Measurements from ENCODE around the gene PTBP1.

DNA sequence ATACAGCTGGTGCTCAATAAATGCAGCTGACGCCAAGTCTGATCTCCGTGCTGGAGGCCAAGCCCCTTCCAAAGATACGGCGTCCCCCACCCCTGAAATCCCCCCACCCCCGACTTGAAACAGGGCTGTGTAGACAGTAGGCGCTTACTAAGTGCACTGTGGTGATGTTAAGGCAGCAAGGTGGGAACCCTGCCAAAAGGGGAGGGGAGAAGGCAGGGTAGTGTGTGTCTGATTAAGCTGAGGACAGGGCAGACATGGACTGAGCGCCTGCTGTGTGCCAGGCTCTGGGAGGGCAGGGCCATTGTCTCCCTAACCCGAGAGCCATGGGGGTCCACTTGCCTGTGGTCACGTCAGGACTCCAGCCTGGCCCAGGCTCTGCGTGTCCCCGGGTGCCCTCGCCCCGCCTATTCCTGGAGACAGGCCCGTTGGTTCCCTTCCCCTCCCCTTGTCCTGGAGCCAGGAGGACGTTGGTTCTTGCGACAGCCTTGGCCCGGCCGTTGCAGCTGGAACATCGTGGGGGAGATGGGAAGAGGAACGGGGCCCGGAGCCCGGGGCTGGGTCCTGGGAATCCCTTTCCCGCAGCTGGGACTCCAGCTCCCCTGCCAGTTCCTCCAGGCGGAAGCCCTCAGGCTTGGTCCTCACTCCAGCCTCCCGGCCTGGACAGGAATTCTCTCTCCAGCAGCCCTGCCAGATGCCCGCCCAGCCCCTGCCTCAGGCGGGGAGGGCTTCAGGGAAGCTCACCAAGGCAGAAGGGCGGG lies 53.1 kb downstream of the PTBP1 start:
- TF ChIP-seq, protein P1, sequence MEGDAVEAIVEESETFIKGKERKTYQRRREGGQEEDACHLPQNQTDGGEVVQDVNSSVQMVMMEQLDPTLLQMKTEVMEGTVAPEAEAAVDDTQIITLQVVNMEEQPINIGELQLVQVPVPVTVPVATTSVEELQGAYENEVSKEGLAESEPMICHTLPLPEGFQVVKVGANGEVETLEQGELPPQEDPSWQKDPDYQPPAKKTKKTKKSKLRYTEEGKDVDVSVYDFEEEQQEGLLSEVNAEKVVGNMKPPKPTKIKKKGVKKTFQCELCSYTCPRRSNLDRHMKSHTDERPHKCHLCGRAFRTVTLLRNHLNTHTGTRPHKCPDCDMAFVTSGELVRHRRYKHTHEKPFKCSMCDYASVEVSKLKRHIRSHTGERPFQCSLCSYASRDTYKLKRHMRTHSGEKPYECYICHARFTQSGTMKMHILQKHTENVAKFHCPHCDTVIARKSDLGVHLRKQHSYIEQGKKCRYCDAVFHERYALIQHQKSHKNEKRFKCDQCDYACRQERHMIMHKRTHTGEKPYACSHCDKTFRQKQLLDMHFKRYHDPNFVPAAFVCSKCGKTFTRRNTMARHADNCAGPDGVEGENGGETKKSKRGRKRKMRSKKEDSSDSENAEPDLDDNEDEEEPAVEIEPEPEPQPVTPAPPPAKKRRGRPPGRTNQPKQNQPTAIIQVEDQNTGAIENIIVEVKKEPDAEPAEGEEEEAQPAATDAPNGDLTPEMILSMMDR (IDR thresholded peaks at IDR 0.05) = no peak
- no peak for TF ChIP-seq POLR2A (IDR thresholded peaks at IDR 0.05)
- TF ChIP-seq EP300 (IDR thresholded peaks at IDR 0.05) = peak; percentile 88
